Measurements from ENCODE around the gene LRMDA. TPM values are rescaled to one million over a fixed set of nuclear protein-coding genes. Genes with fewer than 3 reads are reported as not detected.

Gene LRMDA
- total and polyA plus RNA-seq, 2 of the 13 experiments (the other 11 are each of a cell fraction or from before 2014, with no cell fraction given), result 13.4 to 22.0 TPM

GRCh38 chr10:76024460-76025123 is 593.2 kb downstream of the LRMDA start (continued):
- peak; percentile 55; the same call in 1 of the 2 replicates for TF ChIP-seq MTERF4 (CRISPR knock-in tag; IDR thresholded peaks at IDR 0.05)
- TF ChIP-seq ZNF704 (CRISPR knock-in tag; IDR thresholded peaks at IDR 0.05; ENCODE audit: borderline replicate concordance), result no peak
- TF ChIP-seq ZNF496 (CRISPR knock-in tag; IDR thresholded peaks at IDR 0.05; ENCODE audit: insufficient replicate concordance), result no peak
- no peak for TF ChIP-seq DNMT3B (CRISPR knock-in tag; conservative IDR thresholded peaks at IDR 0.05)
- TF ChIP-seq, protein P1, sequence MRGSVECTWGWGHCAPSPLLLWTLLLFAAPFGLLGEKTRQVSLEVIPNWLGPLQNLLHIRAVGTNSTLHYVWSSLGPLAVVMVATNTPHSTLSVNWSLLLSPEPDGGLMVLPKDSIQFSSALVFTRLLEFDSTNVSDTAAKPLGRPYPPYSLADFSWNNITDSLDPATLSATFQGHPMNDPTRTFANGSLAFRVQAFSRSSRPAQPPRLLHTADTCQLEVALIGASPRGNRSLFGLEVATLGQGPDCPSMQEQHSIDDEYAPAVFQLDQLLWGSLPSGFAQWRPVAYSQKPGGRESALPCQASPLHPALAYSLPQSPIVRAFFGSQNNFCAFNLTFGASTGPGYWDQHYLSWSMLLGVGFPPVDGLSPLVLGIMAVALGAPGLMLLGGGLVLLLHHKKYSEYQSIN (CRISPR knock-in tag; IDR thresholded peaks at IDR 0.05; ENCODE audit: borderline replicate concordance), result no peak
- TF ChIP-seq REL (CRISPR knock-in tag; conservative IDR thresholded peaks at IDR 0.05), result no peak
- TF ChIP-seq ZNF652 (CRISPR knock-in tag; IDR thresholded peaks at IDR 0.05; ENCODE audit: borderline replicate concordance, low read depth), result no peak
- TF ChIP-seq THAP9 (CRISPR knock-in tag; IDR thresholded peaks at IDR 0.05; ENCODE audit: borderline replicate concordance), result peak; percentile 67; the same call in 1 of the 2 replicates
- peak; percentile 78; the same call in 1 of the 2 replicates for TF ChIP-seq RXRB (CRISPR knock-in tag; IDR thresholded peaks at IDR 0.05; ENCODE audit: borderline replicate concordance)
- TF ChIP-seq ZNF121 (CRISPR knock-in tag; IDR thresholded peaks at IDR 0.05), result peak; percentile 31; the same call in 1 of the 2 replicates
- TF ChIP-seq STAG1 (CRISPR knock-in tag; IDR thresholded peaks at IDR 0.05), result peak; percentile 39; the same call in 1 of the 2 replicates
- TF ChIP-seq NR1H2 (CRISPR knock-in tag; IDR thresholded peaks at IDR 0.05; ENCODE audit: borderline replicate concordance, low read depth), result peak; percentile 65; the same call in 1 of the 2 replicates
- TF ChIP-seq RFXANK (CRISPR knock-in tag; IDR thresholded peaks at IDR 0.05), result no peak
- TF ChIP-seq TFDP2 (CRISPR knock-in tag; IDR thresholded peaks at IDR 0.05), result peak; percentile 63; the same call in 1 of the 2 replicates
- TF ChIP-seq NFKBIZ (CRISPR knock-in tag; IDR thresholded peaks at IDR 0.05), result no peak
- TF ChIP-seq HNRNPL (IDR thresholded peaks at IDR 0.05; ENCODE audit: low read depth, low read length), result 0 out of 2 replicates have a peak, but pooled peaks have one; percentile 53
- peak; percentile 44; the same call in 1 of the 2 replicates for TF ChIP-seq NR2F2 (IDR thresholded peaks at IDR 0.05; ENCODE audit: borderline replicate concordance, low read depth)
- TF ChIP-seq HDAC2 (CRISPR knock-in tag; IDR thresholded peaks at IDR 0.05), result peak; percentile 87
- no peak for TF ChIP-seq NFE2L1 (CRISPR knock-in tag; IDR thresholded peaks at IDR 0.05; ENCODE audit: borderline replicate concordance)
- TF ChIP-seq NPAS2 (CRISPR knock-in tag; IDR thresholded peaks at IDR 0.05; ENCODE audit: borderline replicate concordance), result no peak
- TF ChIP-seq ZBTB43 (CRISPR knock-in tag; conservative IDR thresholded peaks at IDR 0.05), result peak; percentile 82

Data from HepG2 (cell line).